ENCODE measurements around the gene ADAMTS3.

DNA sequence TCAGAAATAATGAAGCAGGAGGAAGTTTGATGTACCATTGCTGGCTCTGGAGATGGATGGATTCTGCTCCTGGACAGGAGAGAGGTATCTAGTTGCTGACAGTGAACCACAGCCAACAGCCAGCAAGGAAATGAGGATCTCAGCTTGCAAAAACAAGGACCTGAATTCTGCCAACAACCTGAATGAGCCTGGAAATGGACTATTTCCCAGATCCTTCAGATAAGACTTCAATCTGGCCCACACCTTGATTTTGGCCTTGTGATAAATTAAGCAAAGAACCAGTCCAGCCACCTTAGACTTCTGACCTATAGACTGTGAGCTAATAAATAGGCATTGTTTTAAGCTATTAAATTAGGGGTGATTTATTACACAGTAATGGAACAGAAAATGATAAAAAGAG, 220.3 kb downstream of the ADAMTS3 start:
- TF ChIP-seq POLR2A (IDR thresholded peaks at IDR 0.05; ENCODE audit: low read length) (no peak), GATA1 (IDR thresholded peaks at IDR 0.05; ENCODE audit: low read depth, low read length) (no peak)

Measured in erythroblast (primary cell).